PFSK-1 (cell line): ENCODE data around the gene TBX2.
A peak's percentile ranks its signal among the peaks of the same experiment; 100 is the strongest.

Source experiments
- FOXP2 ChIP-seq: optimal IDR thresholded peaks from 2 replicates; pipeline ENCODE3; 2011; ENCODE audit warnings: borderline replicate concordance, control low read depth, inconsistent platforms; ENCODE audit not compliant: insufficient read depth; ENCODE audit errors: extremely low read length, extremely low read depth
- POLR2AphosphoS5 ChIP-seq: IDR thresholded peaks from 2 replicates; pipeline ENCODE4 v1.6.1; 2012; ENCODE audit warnings: low read depth, mild to moderate bottlenecking, control low read depth, low read length, moderate library complexity
- SIN3A ChIP-seq: IDR thresholded peaks from 2 replicates; pipeline ENCODE4 v1.6.1; 2012; ENCODE audit warnings: mild to moderate bottlenecking, low read length, moderate library complexity, borderline replicate concordance; ENCODE audit not compliant: insufficient read depth
- TAF1 ChIP-seq: IDR thresholded peaks from 2 replicates; pipeline ENCODE4 v1.6.1; 2012; ENCODE audit warnings: low read length, control low read depth, borderline replicate concordance; ENCODE audit not compliant: insufficient read depth
- TF ChIP-seq, protein P1 (sequence below), 2 experiments: IDR thresholded peaks; 2 replicates each; pipeline versions ENCODE4 v1.6.1 to v1.8.0; 2011 to 2012; ENCODE audit warnings: low read depth in 2 of 2, low read length in 2 of 2, control low read depth in 1 of 2, inconsistent platforms in 1 of 2, mild to moderate bottlenecking in 1 of 2, moderate library complexity in 1 of 2; ENCODE audit not compliant: insufficient read depth in 1 of 2

The TBX2 gene

DNA sequence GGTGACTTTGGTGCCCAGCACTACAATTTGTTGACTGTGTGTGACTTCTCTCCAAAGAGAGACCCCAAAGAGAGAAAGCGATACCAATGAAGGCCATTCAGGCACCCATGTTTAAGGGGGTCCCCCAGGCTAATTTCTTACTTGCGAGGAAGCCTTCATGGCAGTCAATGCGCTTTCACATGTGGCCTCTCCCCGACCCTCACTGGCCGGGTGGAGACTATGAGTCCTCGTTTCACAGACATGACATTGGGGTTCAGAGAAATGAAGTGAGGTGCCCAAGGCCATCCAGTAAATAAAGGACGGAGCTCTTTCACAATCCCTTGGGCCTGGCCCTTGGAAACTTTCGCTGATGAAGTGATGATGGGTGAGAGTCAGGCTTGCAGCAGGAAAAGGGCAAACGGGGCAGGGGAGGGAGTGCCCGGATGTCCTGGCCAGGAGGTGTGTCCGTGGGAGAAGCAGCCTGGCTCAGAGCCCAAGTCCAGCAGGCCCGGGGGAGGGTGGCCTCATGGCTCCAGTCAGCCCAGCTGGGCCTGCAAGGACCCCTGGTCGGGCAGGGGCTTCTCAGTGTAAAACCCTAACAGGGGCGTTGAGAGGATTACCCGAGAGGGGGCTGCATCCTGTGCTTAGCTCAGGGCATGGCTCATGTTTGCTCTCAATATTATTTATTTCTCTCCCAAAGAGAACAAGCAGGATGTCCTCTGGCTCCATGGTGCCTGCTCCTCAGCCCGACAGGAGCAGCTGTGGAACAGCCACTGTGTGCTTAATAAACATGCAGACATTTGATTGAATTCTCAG is 14.7 kb downstream of the TBX2 start:
- TF ChIP-seq SIN3A (peak; percentile 34; the same call in 1 of the 2 replicates), POLR2AphosphoS5 (no peak), FOXP2 (peak; percentile 83), TAF1 (no peak)
- TF ChIP-seq, protein P1, sequence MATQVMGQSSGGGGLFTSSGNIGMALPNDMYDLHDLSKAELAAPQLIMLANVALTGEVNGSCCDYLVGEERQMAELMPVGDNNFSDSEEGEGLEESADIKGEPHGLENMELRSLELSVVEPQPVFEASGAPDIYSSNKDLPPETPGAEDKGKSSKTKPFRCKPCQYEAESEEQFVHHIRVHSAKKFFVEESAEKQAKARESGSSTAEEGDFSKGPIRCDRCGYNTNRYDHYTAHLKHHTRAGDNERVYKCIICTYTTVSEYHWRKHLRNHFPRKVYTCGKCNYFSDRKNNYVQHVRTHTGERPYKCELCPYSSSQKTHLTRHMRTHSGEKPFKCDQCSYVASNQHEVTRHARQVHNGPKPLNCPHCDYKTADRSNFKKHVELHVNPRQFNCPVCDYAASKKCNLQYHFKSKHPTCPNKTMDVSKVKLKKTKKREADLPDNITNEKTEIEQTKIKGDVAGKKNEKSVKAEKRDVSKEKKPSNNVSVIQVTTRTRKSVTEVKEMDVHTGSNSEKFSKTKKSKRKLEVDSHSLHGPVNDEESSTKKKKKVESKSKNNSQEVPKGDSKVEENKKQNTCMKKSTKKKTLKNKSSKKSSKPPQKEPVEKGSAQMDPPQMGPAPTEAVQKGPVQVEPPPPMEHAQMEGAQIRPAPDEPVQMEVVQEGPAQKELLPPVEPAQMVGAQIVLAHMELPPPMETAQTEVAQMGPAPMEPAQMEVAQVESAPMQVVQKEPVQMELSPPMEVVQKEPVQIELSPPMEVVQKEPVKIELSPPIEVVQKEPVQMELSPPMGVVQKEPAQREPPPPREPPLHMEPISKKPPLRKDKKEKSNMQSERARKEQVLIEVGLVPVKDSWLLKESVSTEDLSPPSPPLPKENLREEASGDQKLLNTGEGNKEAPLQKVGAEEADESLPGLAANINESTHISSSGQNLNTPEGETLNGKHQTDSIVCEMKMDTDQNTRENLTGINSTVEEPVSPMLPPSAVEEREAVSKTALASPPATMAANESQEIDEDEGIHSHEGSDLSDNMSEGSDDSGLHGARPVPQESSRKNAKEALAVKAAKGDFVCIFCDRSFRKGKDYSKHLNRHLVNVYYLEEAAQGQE (IDR thresholded peaks at IDR 0.05; ENCODE audit: insufficient read depth in 1 of 2, low read depth in 2 of 2, low read length in 2 of 2) = 0 out of 4 replicates have a peak, but pooled peaks of 1 of the 2 experiments have one; percentile 28

DNA sequence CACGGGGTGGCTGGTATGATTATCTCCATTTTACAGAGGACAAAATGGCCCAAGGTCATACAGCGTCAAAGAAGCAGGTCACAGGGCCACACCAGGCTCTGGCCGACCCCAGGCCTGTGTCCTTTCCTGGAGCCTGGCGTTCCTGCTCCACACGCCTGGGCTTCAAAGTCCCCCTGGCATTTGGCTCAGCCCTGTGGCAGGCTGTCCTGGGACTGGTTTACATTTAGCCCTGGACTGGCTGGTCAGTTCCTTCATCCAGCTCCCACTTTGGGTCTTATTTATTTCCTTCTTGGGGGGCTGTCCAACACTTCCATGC is 15.3 kb downstream of the TBX2 start:
- TF ChIP-seq FOXP2 (no peak), SIN3A (no peak), TAF1 (no peak), POLR2AphosphoS5 (no peak)
- TF ChIP-seq, protein P1 (IDR thresholded peaks at IDR 0.05; ENCODE audit: insufficient read depth in 1 of 2, low read depth in 2 of 2, low read length in 2 of 2) = no peak

DNA sequence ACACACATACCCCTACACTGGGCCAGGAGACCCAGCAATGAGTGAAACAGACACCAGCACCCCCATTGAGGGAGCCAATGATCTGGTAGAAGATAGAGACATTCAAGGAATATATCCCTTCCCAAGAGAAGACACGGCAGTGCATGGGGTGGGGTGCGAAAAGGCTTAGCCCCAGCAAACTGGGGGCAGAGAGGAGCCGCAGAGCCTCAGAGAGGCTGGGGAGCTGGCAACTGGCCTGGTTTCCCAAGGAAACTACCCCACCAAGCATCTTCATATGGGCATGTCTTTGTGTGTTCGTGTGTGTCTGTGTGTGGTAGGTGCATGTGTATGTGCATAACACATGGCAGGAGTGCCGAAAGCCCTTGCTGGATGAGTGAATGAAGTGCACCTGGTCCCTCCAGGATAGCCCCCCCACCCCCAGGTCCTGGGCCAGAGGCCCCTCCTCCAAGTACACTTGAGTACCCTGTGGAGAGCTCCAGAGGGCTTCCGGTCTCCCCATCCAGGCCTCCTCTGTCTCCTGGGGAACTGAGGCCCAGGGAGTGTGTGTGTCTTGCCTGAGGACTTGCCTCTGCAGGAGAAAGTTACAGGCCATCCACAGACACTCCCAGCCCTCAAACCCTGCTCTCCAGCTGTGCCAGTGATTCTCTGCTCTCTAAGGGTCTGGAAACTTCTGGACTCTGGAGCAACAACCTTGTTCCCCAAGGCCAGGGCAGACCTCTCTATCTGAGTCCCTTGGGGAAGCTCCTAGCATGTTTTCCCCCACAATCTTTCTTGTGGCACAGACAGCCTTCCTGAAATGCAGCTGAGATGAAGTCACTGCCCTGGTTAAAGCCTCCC is 15.9 kb downstream of the TBX2 start:
- TF ChIP-seq TAF1 (no peak), SIN3A (no peak), POLR2AphosphoS5 (no peak), FOXP2 (no peak)
- TF ChIP-seq, protein P1 (IDR thresholded peaks at IDR 0.05; ENCODE audit: insufficient read depth in 1 of 2, low read depth in 2 of 2, low read length in 2 of 2) = no peak

DNA sequence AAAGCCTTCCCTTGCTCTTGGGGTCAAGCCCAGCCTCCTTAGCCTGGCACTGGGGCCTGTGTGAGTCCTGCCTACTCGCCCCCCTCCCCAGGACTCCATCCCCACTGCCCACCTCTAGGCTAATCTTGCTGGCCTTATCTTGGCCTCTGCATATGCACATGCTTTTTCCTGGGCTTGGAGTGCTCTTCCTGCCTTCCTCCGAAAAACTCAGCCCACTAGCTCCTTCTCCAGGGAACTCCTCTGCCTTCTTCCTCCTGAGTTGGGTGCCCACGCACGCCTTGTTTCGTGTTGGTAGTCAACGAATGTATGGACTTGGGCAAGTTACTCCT is 16.5 kb downstream of the TBX2 start:
- TF ChIP-seq FOXP2 (no peak), POLR2AphosphoS5 (no peak), SIN3A (no peak), TAF1 (no peak)
- TF ChIP-seq, protein P1 (IDR thresholded peaks at IDR 0.05; ENCODE audit: insufficient read depth in 1 of 2, low read depth in 2 of 2, low read length in 2 of 2) = no peak
